Neural crest cell (in vitro differentiated cells): ENCODE results near the gene FHOD3. TPM values are rescaled to one million over a fixed set of nuclear protein-coding genes. Genes with fewer than 3 reads are reported as not detected.
"Not testable (repeated sequence)": the region's sequence is repeated elsewhere in the genome, so short reads cannot be mapped to it uniquely, and the experiment has no call there.

Experiments
- DNase-seq: peaks from one replicate; pipeline ENCODE4 v3.0.0; 2021; ENCODE audit warnings: low read depth, mixed read lengths, low spot score
- H3K27ac Mint-ChIP-seq: one replicate; pipeline ENCODE4 v1.8.0; 2021; ENCODE audit warnings: mild to moderate bottlenecking, mixed read lengths; ENCODE audit not compliant: unreplicated experiment
- H3K27me3 Mint-ChIP-seq: 2 replicates; pipeline ENCODE4 v1.8.0; 2021; ENCODE audit warnings: low read depth, mild to moderate bottlenecking, mixed read lengths
- H3K36me3 Mint-ChIP-seq: 2 replicates; pipeline ENCODE4 v1.8.0; 2021; ENCODE audit warnings: low read depth, mild to moderate bottlenecking, mixed read lengths
- H3K4me1 Mint-ChIP-seq: 2 replicates; pipeline ENCODE4 v1.8.0; 2021; ENCODE audit warnings: mixed read lengths
- H3K4me3 Mint-ChIP-seq: one replicate; pipeline ENCODE4 v1.8.0; 2021; ENCODE audit warnings: mild to moderate bottlenecking, mixed read lengths
- H3K9me3 Mint-ChIP-seq: 2 replicates; pipeline ENCODE4 v1.8.0; 2021; ENCODE audit warnings: mixed read lengths
- CTCF ChIP-seq: fragments of 200-600 bp; sonication (generic); conservative IDR thresholded peaks from 2 replicates; pipeline ENCODE4 v1.5.0; 2021; ENCODE audit warnings: antibody characterized with exemption, mild to moderate bottlenecking
- total RNA-seq: library from RNA; stranded (reverse); gene quantifications from 2 replicates; pipeline ENCODE4 v1.2.1, GENCODE V29; 2021

Gene FHOD3
- total RNA-seq, 1 donor from 2014 or later = 28.6 TPM

- Mint-ChIP-seq H3K4me3 (no peak overlapping the region), H3K27ac (no peak overlapping the region), H3K27me3 (no peaks in the 10 kb centered on the region), H3K9me3 (no peaks in the 10 kb centered on the region), H3K4me1 (no peaks in the 10 kb centered on the region), H3K36me3 (peaks cover 6% of the 10 kb centered on the region)
- TF ChIP-seq CTCF = no peak
- DNase-seq = no peak
These were observed 246.6 kb downstream of the FHOD3 start for GRCh38 chr18:36543991-36544725.

- Mint-ChIP-seq H3K4me3 (no peak overlapping the region), H3K36me3 (peaks cover 12% of the 10 kb centered on the region), H3K27me3 (no peaks in the 10 kb centered on the region), H3K4me1 (no peaks in the 10 kb centered on the region), H3K27ac (peak overlapping the region; percentile 62), H3K9me3 (peaks cover 5% of the 10 kb centered on the region)
- no peak for DNase-seq
- TF ChIP-seq CTCF = no peak
These were observed 248.4 kb downstream of the FHOD3 start for GRCh38 chr18:36545821-36546427.

DNA sequence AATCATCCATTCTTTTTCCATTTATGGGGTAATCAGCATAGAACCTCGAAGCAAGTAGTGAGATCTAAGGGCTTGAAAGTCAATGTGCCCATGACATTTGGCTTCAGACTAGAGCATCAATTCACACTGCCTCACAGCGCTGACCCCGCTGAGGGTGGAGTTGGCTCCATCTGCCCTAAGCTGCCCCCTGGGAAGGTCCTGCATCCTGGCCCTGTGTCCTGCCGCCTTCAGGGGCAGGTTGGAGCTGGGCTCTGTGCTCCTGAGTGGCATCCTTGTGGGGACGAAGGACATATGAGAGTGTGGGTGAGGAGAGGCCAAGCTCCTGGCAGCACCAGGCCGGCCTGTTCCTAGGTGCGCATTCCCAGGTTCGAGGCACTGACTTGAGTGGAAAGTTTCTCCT, 249.4 kb downstream of the FHOD3 start:
- TF ChIP-seq CTCF = no peak
- Mint-ChIP-seq H3K27me3 (no peaks in the 10 kb centered on the region), H3K9me3 (peaks cover 8% of the 10 kb centered on the region), H3K4me1 (no peaks in the 10 kb centered on the region), H3K36me3 (peaks cover 14% of the 10 kb centered on the region), H3K27ac (no peak overlapping the region), H3K4me3 (no peak overlapping the region)
- DNase-seq = no peak

- Mint-ChIP-seq H3K27ac (peak overlapping the region; percentile 29), H3K36me3 (peaks cover 17% of the 10 kb centered on the region), H3K27me3 (no peaks in the 10 kb centered on the region), H3K4me3 (no peak overlapping the region), H3K9me3 (peaks cover 8% of the 10 kb centered on the region), H3K4me1 (no peaks in the 10 kb centered on the region)
- DNase-seq = no peak
- no peak for TF ChIP-seq CTCF
These were observed 250.0 kb downstream of the FHOD3 start for GRCh38 chr18:36547544-36547943.

- not testable (repeated sequence) for H3K4me1 Mint-ChIP-seq, H3K27ac Mint-ChIP-seq, H3K27me3 Mint-ChIP-seq, H3K9me3 Mint-ChIP-seq, DNase-seq, H3K4me3 Mint-ChIP-seq
- peaks cover 18% of the 10 kb centered on the region for H3K36me3 Mint-ChIP-seq
These were observed 253.8 kb downstream of the FHOD3 start for GRCh38 chr18:36551274-36551673.

DNA sequence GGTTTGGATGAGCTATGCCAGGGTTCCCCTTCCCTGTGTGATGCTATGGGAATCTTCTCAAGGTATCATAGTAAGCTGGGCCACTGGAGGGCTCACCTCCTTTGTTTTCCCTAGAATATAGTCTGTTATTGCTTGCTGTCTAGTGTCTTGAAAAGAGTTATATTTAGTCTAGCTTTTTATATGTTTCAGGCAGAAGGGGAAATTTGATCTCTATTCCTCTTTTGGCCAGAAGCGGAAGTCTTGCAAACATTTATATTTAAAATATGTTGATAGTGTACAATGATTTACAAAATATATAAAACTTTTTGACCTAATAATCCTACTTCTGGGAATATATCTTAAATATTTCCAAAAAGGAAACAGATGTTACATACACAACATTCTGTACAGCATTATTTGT, 260.7 kb downstream of the FHOD3 start:
- no peak for DNase-seq
- H3K4me3 Mint-ChIP-seq = no peak overlapping the region
- H3K27ac Mint-ChIP-seq = no peak overlapping the region
- no peaks in the 10 kb centered on the region for H3K27me3 Mint-ChIP-seq
- no peak for TF ChIP-seq CTCF
- no peaks in the 10 kb centered on the region for H3K4me1 Mint-ChIP-seq
- peaks cover 6% of the 10 kb centered on the region for H3K9me3 Mint-ChIP-seq
- H3K36me3 Mint-ChIP-seq = peaks cover 5% of the 10 kb centered on the region
